WTC11 (cell line): ENCODE measurements around the gene SELL. TPM values are rescaled to one million over a fixed set of nuclear protein-coding genes. Genes with fewer than 3 reads are reported as not detected.
"Not testable (repeated sequence)": the region's sequence is repeated elsewhere in the genome, so short reads cannot be mapped to it uniquely, and the experiment has no call there.

ENCODE experiments used
- ATAC-seq: fragments of 200-7000 bp; cut with Tn5 transposase; 2 replicates; pipeline ENCODE4 v1.10.0; 2021; ENCODE audit warnings: mild to moderate bottlenecking, moderate library complexity
- CTCF ChIA-PET: fragments of 300-600 bp; sonication (Branson Sonifier 250); formaldehyde crosslinking; loops from one replicate; lab custom pipeline; 2021; ENCODE audit warnings: antibody characterized with exemption; lab: Charles Lee
- POLR2A ChIA-PET: fragments of 350-600 bp; sonication (Branson Sonifier 250); formaldehyde crosslinking; loops from one replicate; lab custom pipeline; 2021; ENCODE audit warnings: antibody characterized with exemption; lab: Charles Lee
- DNase-seq: peaks from one replicate; pipeline ENCODE4 v3.0.0; 2021; ENCODE audit warnings: low spot score
- H3K27ac Mint-ChIP-seq: 2 replicates; pipeline ENCODE4 v1.8.0; 2021; ENCODE audit warnings: mixed read lengths
- H3K27me3 Mint-ChIP-seq: 2 replicates; pipeline ENCODE4 v1.8.0; 2021; ENCODE audit warnings: low read depth, mild to moderate bottlenecking, moderate library complexity, mixed read lengths
- H3K36me3 Mint-ChIP-seq: 2 replicates; pipeline ENCODE4 v1.8.0; 2021; ENCODE audit warnings: mixed read lengths
- H3K4me1 Mint-ChIP-seq: 2 replicates; pipeline ENCODE4 v1.8.0; 2022; ENCODE audit warnings: mixed read lengths
- H3K4me3 Mint-ChIP-seq: 2 replicates; pipeline ENCODE4 v1.8.0; 2021; ENCODE audit warnings: mild to moderate bottlenecking, moderate library complexity, mixed read lengths
- H3K9me3 Mint-ChIP-seq: 2 replicates; pipeline ENCODE4 v1.8.0; 2021; ENCODE audit warnings: mixed read lengths
- ARID4B ChIP-seq: sonication (generic); formaldehyde crosslinking; IDR thresholded peaks from 2 replicates; pipeline ENCODE4 v1.8.0; 2023; ENCODE audit warnings: missing genetic modification reagents, mild to moderate bottlenecking, borderline replicate concordance
- CREM ChIP-seq: sonication (generic); formaldehyde crosslinking; IDR thresholded peaks from 2 replicates; pipeline ENCODE4 v1.8.1; 2022; ENCODE audit warnings: mild to moderate bottlenecking, missing genetic modification reagents, moderate library complexity
- CTCF ChIP-seq: fragments of 200-600 bp; IDR thresholded peaks from 2 replicates; pipeline ENCODE4 v1.8.0; 2022; ENCODE audit warnings: antibody characterized with exemption
- ELF4 ChIP-seq: sonication (generic); formaldehyde crosslinking; IDR thresholded peaks from 2 replicates; pipeline ENCODE4 v1.8.1; 2022; ENCODE audit warnings: low read depth, mild to moderate bottlenecking, moderate library complexity, missing genetic modification reagents
- ESRRA ChIP-seq: sonication (generic); formaldehyde crosslinking; IDR thresholded peaks from 2 replicates; pipeline ENCODE4 v1.8.1; 2022; ENCODE audit warnings: mild to moderate bottlenecking, missing genetic modification reagents, borderline replicate concordance
- FOXK1 ChIP-seq: sonication (generic); formaldehyde crosslinking; IDR thresholded peaks from 2 replicates; pipeline ENCODE4 v1.8.0; 2022; ENCODE audit warnings: mild to moderate bottlenecking, moderate library complexity, missing genetic modification reagents
- GTF2I ChIP-seq: fragments of 250-450 bp; sonication (Bioruptor Pico); conservative IDR thresholded peaks from 2 replicates; pipeline ENCODE4 v1.4.0; 2021; ENCODE audit warnings: mild to moderate bottlenecking
- HMGA2 ChIP-seq: fragments of 250-450 bp; sonication (Bioruptor Pico); IDR thresholded peaks from 2 replicates; pipeline ENCODE4 v1.4.0; 2021; ENCODE audit warnings: mild to moderate bottlenecking, moderate library complexity
- IRF2 ChIP-seq: sonication (generic); formaldehyde crosslinking; IDR thresholded peaks from 2 replicates; pipeline ENCODE4 v1.8.0; 2022; ENCODE audit warnings: low read depth, missing genetic modification reagents, borderline replicate concordance
- MXD4 ChIP-seq: fragments of 250-450 bp; sonication (Bioruptor Pico); IDR thresholded peaks from 2 replicates; pipeline ENCODE4 v1.8.0; 2021; ENCODE audit warnings: mild to moderate bottlenecking, moderate library complexity, borderline replicate concordance
- NR1H2 ChIP-seq: sonication (generic); formaldehyde crosslinking; IDR thresholded peaks from 2 replicates; pipeline ENCODE4 v1.9.0; 2021; ENCODE audit warnings: mild to moderate bottlenecking, moderate library complexity, missing genetic modification reagents
- NR2C2 ChIP-seq: sonication (generic); formaldehyde crosslinking; IDR thresholded peaks from 2 replicates; pipeline ENCODE4 v1.8.0; 2022; ENCODE audit warnings: mild to moderate bottlenecking, missing genetic modification reagents
- PREB ChIP-seq: sonication (generic); formaldehyde crosslinking; IDR thresholded peaks from 2 replicates; pipeline ENCODE4 v1.8.1; 2022; ENCODE audit warnings: mild to moderate bottlenecking, missing genetic modification reagents, moderate library complexity, borderline replicate concordance
- PRRX2 ChIP-seq: fragments of 250-450 bp; sonication (Bioruptor Pico); IDR thresholded peaks from 2 replicates; pipeline ENCODE4 v1.8.0; 2021; ENCODE audit warnings: mild to moderate bottlenecking
- SMAD4 ChIP-seq: sonication (generic); formaldehyde crosslinking; IDR thresholded peaks from 2 replicates; pipeline ENCODE4 v1.8.0; 2022; ENCODE audit warnings: mild to moderate bottlenecking, missing genetic modification reagents
- SOX15 ChIP-seq: fragments of 250-450 bp; sonication (Bioruptor Pico); IDR thresholded peaks from 2 replicates; pipeline ENCODE4 v1.9.0; 2021; ENCODE audit warnings: mild to moderate bottlenecking
- SP1 ChIP-seq: sonication (generic); formaldehyde crosslinking; conservative IDR thresholded peaks from 2 replicates; pipeline ENCODE4 v1.8.1; 2022; ENCODE audit warnings: missing genetic modification reagents
- TEAD1 ChIP-seq: sonication (generic); formaldehyde crosslinking; IDR thresholded peaks from 2 replicates; pipeline ENCODE4 v1.8.0; 2022; ENCODE audit warnings: mild to moderate bottlenecking, missing genetic modification reagents
- TEAD4 ChIP-seq: sonication (generic); formaldehyde crosslinking; IDR thresholded peaks from 2 replicates; pipeline ENCODE4 v1.8.0; 2022; ENCODE audit warnings: mild to moderate bottlenecking, missing genetic modification reagents
- ZNF219 ChIP-seq: sonication (generic); formaldehyde crosslinking; IDR thresholded peaks from 2 replicates; pipeline ENCODE4 v1.8.0; 2023; ENCODE audit warnings: missing genetic modification reagents, mild to moderate bottlenecking, borderline replicate concordance
- ZNF317 ChIP-seq: sonication (generic); formaldehyde crosslinking; IDR thresholded peaks from 2 replicates; pipeline ENCODE4 v1.8.1; 2023; ENCODE audit warnings: low read depth, mild to moderate bottlenecking, moderate library complexity, missing genetic modification reagents, borderline replicate concordance
- total RNA-seq: library from RNA; stranded (reverse); gene quantifications from 3 replicates; pipeline ENCODE4 v1.2.3, GENCODE V29; 2021

SELL gene
- total RNA-seq, 1 experiment from 2014 or later = 0.26 TPM

GRCh38 chr1:169713090-169713489 is 1.7 kb upstream of the SELL start:
- H3K36me3 Mint-ChIP-seq, H3K4me1 Mint-ChIP-seq, H3K4me3 Mint-ChIP-seq, POLR2A ChIA-PET, ATAC-seq, DNase-seq, H3K27ac Mint-ChIP-seq: not testable (repeated sequence)
- H3K9me3 Mint-ChIP-seq = peaks cover 41% of the 10 kb centered on the region
- peaks cover 18% of the 10 kb centered on the region; the same call in 1 of the 2 replicates for H3K27me3 Mint-ChIP-seq
- CTCF ChIA-PET = interaction anchor here (1.6 kb wide), 1 partner anchor 96 kb away, joined by 13 read pairs; no protein-coding TSS in a partner anchor

- Mint-ChIP-seq H3K36me3 (no peaks in the 10 kb centered on the region), H3K4me1 (peaks cover 8% of the 10 kb centered on the region), H3K27ac (no peak overlapping the region), H3K4me3 (no peak overlapping the region), H3K27me3 (peaks cover 16% of the 10 kb centered on the region; the same call in 1 of the 2 replicates), H3K9me3 (peaks cover 33% of the 10 kb centered on the region)
- TF ChIP-seq SP1 (CRISPR knock-in tag) (no peak), TEAD1 (CRISPR knock-in tag) (no peak), IRF2 (no peak), HMGA2 (CRISPR knock-in tag) (no peak), FOXK1 (no peak), ESRRA (no peak), ZNF317 (no peak), ELF4 (CRISPR knock-in tag) (no peak), TEAD4 (CRISPR knock-in tag) (no peak)
- ATAC-seq (no peak), DNase-seq (no peak)
- ChIA-PET CTCF (interaction anchor here (0.6 to 1.6 kb wide), 34 partner anchors 9 to 252 kb away, joined by 3 to 36 read pairs (median 4); partner anchors contain the start of genes F5, METTL18 and SLC19A2), POLR2A (no interaction called here)
Observed at GRCh38 chr1:169712309-169712631, 850 bp upstream of the SELL start.

- ChIA-PET CTCF (no interaction called here), POLR2A (no interaction called here)
- peaks cover 3% of the 10 kb centered on the region; the same call in 1 of the 2 replicates for H3K9me3 Mint-ChIP-seq
- 0 out of 2 replicates have a peak, but pooled peaks cover 9% of the 10 kb centered on the region for H3K27me3 Mint-ChIP-seq
- no peaks in the 10 kb centered on the region for H3K36me3 Mint-ChIP-seq
- H3K27ac Mint-ChIP-seq = no peak overlapping the region
- no peak for ATAC-seq
- TF ChIP-seq NR2C2 (CRISPR knock-in tag) (no peak), CREM (no peak), GTF2I (CRISPR knock-in tag) (no peak), SMAD4 (CRISPR knock-in tag) (no peak), MXD4 (CRISPR knock-in tag) (no peak), CTCF (no peak), NR1H2 (no peak), SOX15 (CRISPR knock-in tag) (no peak), ARID4B (CRISPR knock-in tag) (no peak), PRRX2 (CRISPR knock-in tag) (no peak), PREB (CRISPR knock-in tag) (no peak), ZNF219 (no peak)
- no peak overlapping the region for H3K4me3 Mint-ChIP-seq
- DNase-seq = no peak
- H3K4me1 Mint-ChIP-seq = peaks cover 8% of the 10 kb centered on the region
Observed at GRCh38 chr1:169708647-169709046, 2.8 kb downstream of the SELL start.
